MCF 10A (cell line): Measurements from ENCODE around the gene GPX4. TPM values are rescaled to one million over a fixed set of nuclear protein-coding genes. Genes with fewer than 3 reads are reported as not detected.

ENCODE experiments used
- BruUV-seq: library from RNA; stranded (reverse); fragments of 400-500 nt; replicated peaks from 2 replicates; lab custom pipeline; 2021; lab: Mats Ljungman, UMichigan
- CTCF ChIA-PET: fragments of 300-600 bp; sonication (Branson Sonifier 250); formaldehyde crosslinking; extraction: SDS; loops from one replicate; lab custom pipeline; 2021; ENCODE audit warnings: antibody characterized with exemption, inconsistent platforms; lab: Yijun Ruan, JAX
- POLR2A ChIA-PET: fragments of 300-600, 350-650 bp; sonication (Branson Sonifier 250); formaldehyde crosslinking; extraction: SDS; loops from one replicate; lab custom pipeline; 2020; ENCODE audit warnings: antibody characterized with exemption, inconsistent platforms; lab: Yijun Ruan, JAX
- DNase-seq: peaks from one replicate; pipeline ENCODE4 v3.0.0-alpha.2; 2018; ENCODE audit not compliant: unreplicated experiment
- H3K27ac Mint-ChIP-seq: one replicate; pipeline ENCODE4 v1.8.0; 2022; ENCODE audit warnings: mild to moderate bottlenecking, low read depth, mixed read lengths; ENCODE audit not compliant: unreplicated experiment
- H3K27me3 Mint-ChIP-seq: one replicate; pipeline ENCODE4 v1.8.0; 2022; ENCODE audit warnings: mixed read lengths; ENCODE audit not compliant: insufficient read depth, unreplicated experiment
- H3K36me3 Mint-ChIP-seq: one replicate; pipeline ENCODE4 v1.8.0; 2022; ENCODE audit warnings: mild to moderate bottlenecking, moderate library complexity, mixed read lengths; ENCODE audit not compliant: insufficient read depth, unreplicated experiment
- H3K4me1 Mint-ChIP-seq: one replicate; pipeline ENCODE4 v1.8.0; 2022; ENCODE audit warnings: mixed read lengths; ENCODE audit not compliant: insufficient read depth, unreplicated experiment
- H3K4me3 Mint-ChIP-seq: one replicate; pipeline ENCODE4 v1.8.0; 2022; ENCODE audit warnings: mild to moderate bottlenecking, moderate library complexity, mixed read lengths; ENCODE audit not compliant: unreplicated experiment
- H3K9me3 Mint-ChIP-seq: one replicate; pipeline ENCODE4 v1.8.0; 2022; ENCODE audit warnings: mixed read lengths; ENCODE audit not compliant: unreplicated experiment
- CTCF ChIP-seq: fragments of 200-600 bp; IDR thresholded peaks from one replicate; pipeline ENCODE4 v1.8.0; 2022; ENCODE audit warnings: antibody characterized with exemption, mild to moderate bottlenecking; ENCODE audit not compliant: unreplicated experiment
- intact Hi-C: fragments of 100-400 bp; cut with micrococcal nuclease; formaldehyde crosslinking; loops from 2 replicates; pipeline ENCODE4 v1.14.1; 2022
- total RNA-seq: library from RNA; stranded (reverse); gene quantifications from 2 replicates; pipeline ENCODE4 v1.2.3, GENCODE V29; 2022

The GPX4 gene
- total RNA-seq, 1 experiment from 2014 or later = 191 TPM

GRCh38 chr19:1103132-1103707, 574 bp upstream of the GPX4 start:
- intact Hi-C loops = loop anchor here (5.0 kb wide), 2 partner anchors 36 to 79 kb away; partner anchors contain the start of gene ARHGAP45
- Mint-ChIP-seq H3K4me3 (peak overlapping the region; percentile 71), H3K27me3 (no peaks in the 10 kb centered on the region), H3K27ac (peak overlapping the region; percentile 78), H3K36me3 (peaks cover 48% of the 10 kb centered on the region), H3K4me1 (peaks cover 16% of the 10 kb centered on the region), H3K9me3 (peaks cover 6% of the 10 kb centered on the region)
- BruUV-seq = TSS peak; percentile 78
- CTCF ChIA-PET = interaction anchor here (0.6 to 1.3 kb wide), 5 partner anchors 35 to 162 kb away, joined by 3 read pairs; no protein-coding TSS in a partner anchor
- peak; percentile 47 for DNase-seq
- TF ChIP-seq CTCF = no peak
- POLR2A ChIA-PET = interaction anchor here (0.6 to 6.6 kb wide), 38 partner anchors 8 to 487 kb away, joined by 3 to 73 read pairs (median 4); partner anchors contain the start of genes ABCA7, ARHGAP45, CIRBP and CNN2

- no TSS peak for BruUV-seq
- Mint-ChIP-seq H3K4me3 (peak overlapping the region; percentile 71), H3K27ac (no peak overlapping the region), H3K36me3 (peaks cover 59% of the 10 kb centered on the region), H3K4me1 (peaks cover 6% of the 10 kb centered on the region), H3K9me3 (no peaks in the 10 kb centered on the region), H3K27me3 (no peaks in the 10 kb centered on the region)
- no peak for TF ChIP-seq CTCF
- ChIA-PET CTCF (interaction anchor here (0.5 kb wide), 1 partner anchor 51 kb away, joined by 4 read pairs; no protein-coding TSS in a partner anchor), POLR2A (interaction anchor here (0.6 to 6.6 kb wide), 17 partner anchors 9 to 165 kb away, joined by 3 to 73 read pairs (median 5); partner anchors contain the start of genes ARHGAP45 and CNN2)
- intact Hi-C loops = loop anchor here (5.0 kb wide), 2 partner anchors 37 to 78 kb away; partner anchors contain the start of gene ARHGAP45
- DNase-seq = peak; percentile 73
These were observed 665 bp downstream of the GPX4 start for GRCh38 chr19:1104311-1105007.

GRCh38 chr19:1105008-1105872, 1.4 kb downstream of the GPX4 start:
- Mint-ChIP-seq H3K27me3 (no peaks in the 10 kb centered on the region), H3K36me3 (peaks cover 61% of the 10 kb centered on the region), H3K4me1 (peaks cover 6% of the 10 kb centered on the region), H3K9me3 (no peaks in the 10 kb centered on the region), H3K4me3 (peak overlapping the region; percentile 71), H3K27ac (no peak overlapping the region)
- intact Hi-C loops = no loop called here
- CTCF ChIA-PET = no interaction called here
- no TSS peak for BruUV-seq
- POLR2A ChIA-PET = interaction anchor here (1.2 to 6.6 kb wide), 9 partner anchors 11 to 111 kb away, joined by 3 to 73 read pairs (median 7); partner anchors contain the start of gene CNN2
- TF ChIP-seq CTCF = no peak
- peak; percentile 62 for DNase-seq
